Nephron progenitor cell (in vitro differentiated cells): Measurements from ENCODE around the gene PPP1CA.

Source experiments
- DNase-seq: peaks from one replicate; pipeline ENCODE4 v3.0.0; 2021
- H3K27ac Mint-ChIP-seq: 2 replicates; pipeline ENCODE4 v1.8.0; 2021; ENCODE audit warnings: mild to moderate bottlenecking, moderate library complexity, mixed read lengths
- H3K27me3 Mint-ChIP-seq: 2 replicates; pipeline ENCODE4 v1.8.0; 2021; ENCODE audit warnings: mild to moderate bottlenecking, low read depth, mixed read lengths; ENCODE audit not compliant: poor library complexity
- H3K36me3 Mint-ChIP-seq: 2 replicates; pipeline ENCODE4 v1.8.0; 2021; ENCODE audit warnings: low read depth, mixed read lengths
- H3K4me1 Mint-ChIP-seq: 2 replicates; pipeline ENCODE4 v1.8.0; 2021; ENCODE audit warnings: mixed read lengths
- H3K4me3 Mint-ChIP-seq: 2 replicates; pipeline ENCODE4 v1.8.0; 2021; ENCODE audit warnings: mild to moderate bottlenecking, moderate library complexity, mixed read lengths
- H3K9me3 Mint-ChIP-seq: 2 replicates; pipeline ENCODE4 v1.8.0; 2021; ENCODE audit warnings: mild to moderate bottlenecking, moderate library complexity, mixed read lengths
- CTCF ChIP-seq: fragments of 200-600 bp; sonication (generic); IDR thresholded peaks from 2 replicates; pipeline ENCODE4 v1.5.0; 2021; ENCODE audit warnings: antibody characterized with exemption

The PPP1CA gene

GRCh38 chr11:67365736-67366444 lies 35.8 kb downstream of the PPP1CA start:
- Mint-ChIP-seq H3K4me1 (peaks cover 61% of the 10 kb centered on the region), H3K27me3 (peaks cover 12% of the 10 kb centered on the region), H3K36me3 (peaks cover 3% of the 10 kb centered on the region), H3K27ac (peak overlapping the region; percentile 28), H3K9me3 (no peaks in the 10 kb centered on the region), H3K4me3 (peak overlapping the region; percentile 28)
- DNase-seq: no peak
- no peak for TF ChIP-seq CTCF

- TF ChIP-seq CTCF: no peak
- Mint-ChIP-seq H3K27me3 (peaks cover 11% of the 10 kb centered on the region), H3K4me3 (peak overlapping the region; percentile 28), H3K9me3 (no peaks in the 10 kb centered on the region), H3K27ac (peak overlapping the region; percentile 28), H3K4me1 (peaks cover 53% of the 10 kb centered on the region), H3K36me3 (peaks cover 3% of the 10 kb centered on the region)
- DNase-seq: no peak
Observed at GRCh38 chr11:67364783-67365722, 36.6 kb downstream of the PPP1CA start.

- peaks cover 3% of the 10 kb centered on the region for H3K36me3 Mint-ChIP-seq
- TF ChIP-seq CTCF: no peak
- peaks cover 11% of the 10 kb centered on the region for H3K27me3 Mint-ChIP-seq
- no peak overlapping the region for H3K4me3 Mint-ChIP-seq
- peaks cover 44% of the 10 kb centered on the region for H3K4me1 Mint-ChIP-seq
- no peaks in the 10 kb centered on the region for H3K9me3 Mint-ChIP-seq
- H3K27ac Mint-ChIP-seq: no peak overlapping the region
- no peak for DNase-seq
Observed at GRCh38 chr11:67364169-67364568, 37.5 kb downstream of the PPP1CA start.

DNA sequence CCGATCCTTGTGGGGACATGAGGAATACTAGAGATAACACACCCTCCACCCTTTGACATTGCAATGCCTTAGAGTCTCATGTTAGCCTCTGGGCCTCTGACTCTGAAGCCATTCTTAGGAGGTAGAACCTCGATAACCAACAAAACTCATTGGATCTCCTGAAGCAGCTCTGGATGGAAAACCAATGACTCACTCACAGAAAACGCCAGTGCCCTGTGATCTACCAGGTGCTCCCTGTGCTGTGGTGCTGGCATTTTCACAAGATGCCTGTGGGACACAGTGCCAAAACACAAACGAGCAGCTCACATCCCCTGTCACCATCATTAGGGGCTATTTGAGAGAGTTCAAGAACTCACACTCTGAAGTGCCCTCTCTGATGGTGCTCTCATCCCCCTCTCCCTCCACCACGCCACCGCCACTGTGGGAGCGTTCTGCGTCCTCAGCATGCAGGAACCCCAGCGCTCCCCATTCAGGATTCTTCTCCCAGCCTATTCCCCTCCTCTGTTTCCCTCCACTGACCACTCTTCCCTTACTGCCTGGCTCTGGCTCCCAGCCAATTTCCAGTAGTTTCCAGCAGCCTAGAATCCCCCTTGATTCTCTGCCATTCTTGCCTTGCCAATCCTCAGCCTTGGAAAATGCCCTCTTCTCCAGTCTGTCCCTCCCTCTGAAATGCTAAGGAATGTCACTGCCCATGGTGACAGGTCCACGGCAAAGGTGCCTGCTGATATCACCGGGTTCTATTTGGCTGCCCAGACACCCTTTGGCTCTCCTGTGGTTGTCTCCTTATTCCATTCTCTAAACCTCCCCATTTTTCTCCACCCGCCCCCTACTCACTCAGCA lies 43.6 kb downstream of the PPP1CA start:
- peaks cover 3% of the 10 kb centered on the region for H3K36me3 Mint-ChIP-seq
- DNase-seq: no peak
- peaks cover 4% of the 10 kb centered on the region for H3K27me3 Mint-ChIP-seq
- H3K4me1 Mint-ChIP-seq: peaks cover 59% of the 10 kb centered on the region
- TF ChIP-seq CTCF: no peak
- no peak overlapping the region for H3K4me3 Mint-ChIP-seq
- H3K9me3 Mint-ChIP-seq: no peaks in the 10 kb centered on the region
- H3K27ac Mint-ChIP-seq: peak overlapping the region; percentile 24

GRCh38 chr11:67356864-67357561 lies 44.6 kb downstream of the PPP1CA start:
- peak; percentile 90 for TF ChIP-seq CTCF
- Mint-ChIP-seq H3K4me3 (peak overlapping the region; percentile 49), H3K27me3 (peaks cover 4% of the 10 kb centered on the region), H3K27ac (peak overlapping the region; percentile 41), H3K36me3 (no peaks in the 10 kb centered on the region), H3K4me1 (peaks cover 66% of the 10 kb centered on the region), H3K9me3 (no peaks in the 10 kb centered on the region)
- DNase-seq: peak; percentile 73
